ENCODE results near the gene FAM13C. TPM values are rescaled to one million over a fixed set of nuclear protein-coding genes. Genes with fewer than 3 reads are reported as not detected.

The FAM13C gene
- total RNA-seq, 2 donors from 2014 or later = 5.4 to 9.6 TPM

DNA sequence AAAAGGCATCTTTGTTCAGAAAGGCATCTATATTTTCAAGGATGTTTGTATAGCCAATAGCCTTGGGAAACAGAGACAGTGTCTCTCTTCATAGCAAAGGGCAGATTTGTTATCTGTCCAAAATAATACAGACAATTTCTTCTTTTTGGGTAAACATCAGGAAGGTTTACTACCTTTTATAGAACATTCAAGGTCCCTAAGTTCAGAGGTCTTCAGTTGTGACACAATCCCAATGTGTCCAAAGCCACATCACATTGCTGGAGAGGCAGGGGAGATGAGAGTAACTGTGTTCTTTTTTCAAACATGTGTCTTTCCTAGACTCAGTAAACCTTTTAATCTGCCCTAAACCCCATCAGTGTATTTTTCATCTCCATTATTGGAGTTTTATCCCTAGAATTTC lies 33.6 kb upstream of the FAM13C start:
- H3K9me3 ChIP-seq = no peaks in the 10 kb centered on the region
- TF ChIP-seq, protein P1, sequence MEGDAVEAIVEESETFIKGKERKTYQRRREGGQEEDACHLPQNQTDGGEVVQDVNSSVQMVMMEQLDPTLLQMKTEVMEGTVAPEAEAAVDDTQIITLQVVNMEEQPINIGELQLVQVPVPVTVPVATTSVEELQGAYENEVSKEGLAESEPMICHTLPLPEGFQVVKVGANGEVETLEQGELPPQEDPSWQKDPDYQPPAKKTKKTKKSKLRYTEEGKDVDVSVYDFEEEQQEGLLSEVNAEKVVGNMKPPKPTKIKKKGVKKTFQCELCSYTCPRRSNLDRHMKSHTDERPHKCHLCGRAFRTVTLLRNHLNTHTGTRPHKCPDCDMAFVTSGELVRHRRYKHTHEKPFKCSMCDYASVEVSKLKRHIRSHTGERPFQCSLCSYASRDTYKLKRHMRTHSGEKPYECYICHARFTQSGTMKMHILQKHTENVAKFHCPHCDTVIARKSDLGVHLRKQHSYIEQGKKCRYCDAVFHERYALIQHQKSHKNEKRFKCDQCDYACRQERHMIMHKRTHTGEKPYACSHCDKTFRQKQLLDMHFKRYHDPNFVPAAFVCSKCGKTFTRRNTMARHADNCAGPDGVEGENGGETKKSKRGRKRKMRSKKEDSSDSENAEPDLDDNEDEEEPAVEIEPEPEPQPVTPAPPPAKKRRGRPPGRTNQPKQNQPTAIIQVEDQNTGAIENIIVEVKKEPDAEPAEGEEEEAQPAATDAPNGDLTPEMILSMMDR (IDR thresholded peaks at IDR 0.05) = no peak
- TF ChIP-seq POLR2A (IDR thresholded peaks at IDR 0.05) = no peak
- H3K4me1 ChIP-seq = no peaks in the 10 kb centered on the region
- no peaks in the 10 kb centered on the region for H3K36me3 ChIP-seq (replicated peaks in 1 of 2; ENCODE audit: insufficient read depth in 1 of 2, low read depth in 2 of 2)
- no peak for DNase-seq
- H3K27me3 ChIP-seq = no peaks in the 10 kb centered on the region
- intact Hi-C loops (cut with DNase I) = no loop called here
- no peak overlapping the region for H3K4me3 ChIP-seq
- no peak overlapping the region for H3K27ac ChIP-seq
- ATAC-seq = no peak

DNA sequence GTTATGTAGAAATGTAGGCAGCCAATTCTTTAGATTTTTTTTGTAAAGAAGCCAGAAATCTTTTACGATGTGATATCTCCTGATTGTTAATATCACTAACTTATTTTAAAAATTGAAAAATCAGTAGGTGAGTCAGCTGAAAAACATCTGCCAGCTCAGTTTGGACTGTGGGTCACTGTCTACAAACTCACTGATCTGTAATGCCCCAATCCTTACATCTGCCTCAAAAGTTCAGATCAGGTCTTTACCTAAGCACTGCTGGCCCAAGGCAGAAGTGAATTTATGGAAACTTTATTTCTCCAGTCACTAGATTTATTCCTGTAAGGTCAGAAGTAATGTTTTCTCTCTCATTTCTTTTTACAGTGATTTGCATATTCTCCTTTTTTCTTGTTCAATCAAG lies 31.0 kb upstream of the FAM13C start:
- 39 to 56% methylated on average over 1 of the region's 1 CpG for WGBS, 2 donors
- H3K4me3 ChIP-seq = no peak overlapping the region
- DNase-seq (no peak), ATAC-seq (no peak)
- no peaks in the 10 kb centered on the region for H3K4me1 ChIP-seq
- no peaks in the 10 kb centered on the region for H3K36me3 ChIP-seq (replicated peaks in 1 of 2; ENCODE audit: insufficient read depth in 1 of 2, low read depth in 2 of 2)
- no peaks in the 10 kb centered on the region for H3K9me3 ChIP-seq
- intact Hi-C loops (cut with DNase I) = no loop called here
- H3K27ac ChIP-seq = no peak overlapping the region
- TF ChIP-seq, protein P1 (IDR thresholded peaks at IDR 0.05) = no peak
- no peak for TF ChIP-seq POLR2A (IDR thresholded peaks at IDR 0.05)
- H3K27me3 ChIP-seq = no peaks in the 10 kb centered on the region

DNA sequence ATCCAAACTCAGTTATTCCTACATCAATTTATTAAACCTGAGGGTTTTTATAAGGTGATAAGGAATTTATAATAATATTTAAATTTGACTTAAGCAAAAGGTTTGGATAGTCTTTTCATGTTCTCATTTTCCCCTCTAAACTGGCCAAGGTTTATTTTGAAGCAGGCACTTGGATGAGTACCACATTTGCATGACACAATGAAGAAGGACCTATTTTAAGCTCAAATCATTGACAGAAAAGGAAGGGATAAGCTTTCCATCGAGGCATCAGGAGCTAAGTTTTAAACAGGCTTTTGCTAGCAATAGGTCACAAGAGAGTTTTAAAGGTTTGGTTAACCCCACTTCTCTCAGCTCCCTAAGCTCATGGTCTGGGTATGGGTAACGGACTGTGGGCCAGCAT lies 28.7 kb upstream of the FAM13C start:
- H3K36me3 ChIP-seq (replicated peaks in 1 of 2; ENCODE audit: insufficient read depth in 1 of 2, low read depth in 2 of 2) = no peaks in the 10 kb centered on the region
- no peaks in the 10 kb centered on the region for H3K9me3 ChIP-seq
- intact Hi-C loops (cut with DNase I) = no loop called here
- no peaks in the 10 kb centered on the region for H3K27me3 ChIP-seq
- DNase-seq (no peak), ATAC-seq (no peak)
- no peaks in the 10 kb centered on the region for H3K4me1 ChIP-seq
- 58 to 62% methylated on average over 2 of the region's 2 CpGs for WGBS, 2 donors
- no peak overlapping the region for H3K27ac ChIP-seq
- TF ChIP-seq, protein P1 (IDR thresholded peaks at IDR 0.05) = no peak
- TF ChIP-seq POLR2A (IDR thresholded peaks at IDR 0.05) = no peak
- H3K4me3 ChIP-seq = no peak overlapping the region

DNA sequence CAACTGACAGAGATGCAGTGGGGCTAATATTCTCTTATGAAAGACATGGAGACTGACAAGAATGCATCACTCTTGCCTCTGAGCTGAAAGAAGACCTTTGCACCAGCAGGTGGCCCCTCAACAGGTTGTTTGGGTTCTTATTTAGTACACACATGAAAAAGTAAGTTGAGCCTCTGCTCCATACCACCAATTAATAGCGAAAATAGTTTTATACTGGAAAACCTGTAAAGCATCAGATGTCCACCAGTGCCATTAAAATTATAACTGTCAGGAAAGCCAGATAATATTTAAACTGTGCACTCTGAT lies 26.3 kb upstream of the FAM13C start:
- no peak overlapping the region for H3K4me3 ChIP-seq
- no peak overlapping the region for H3K27ac ChIP-seq
- H3K36me3 ChIP-seq (replicated peaks in 1 of 2; ENCODE audit: insufficient read depth in 1 of 2, low read depth in 2 of 2) = no peaks in the 10 kb centered on the region
- WGBS, 2 donors = 88 to 97% methylated on average over 1 of the region's 1 CpG
- intact Hi-C loops (cut with DNase I) = no loop called here
- H3K9me3 ChIP-seq = no peaks in the 10 kb centered on the region
- no peaks in the 10 kb centered on the region for H3K4me1 ChIP-seq
- TF ChIP-seq, protein P1 (IDR thresholded peaks at IDR 0.05) = no peak
- TF ChIP-seq POLR2A (IDR thresholded peaks at IDR 0.05) = no peak
- ATAC-seq (no peak), DNase-seq (no peak)
- H3K27me3 ChIP-seq = no peaks in the 10 kb centered on the region

DNA sequence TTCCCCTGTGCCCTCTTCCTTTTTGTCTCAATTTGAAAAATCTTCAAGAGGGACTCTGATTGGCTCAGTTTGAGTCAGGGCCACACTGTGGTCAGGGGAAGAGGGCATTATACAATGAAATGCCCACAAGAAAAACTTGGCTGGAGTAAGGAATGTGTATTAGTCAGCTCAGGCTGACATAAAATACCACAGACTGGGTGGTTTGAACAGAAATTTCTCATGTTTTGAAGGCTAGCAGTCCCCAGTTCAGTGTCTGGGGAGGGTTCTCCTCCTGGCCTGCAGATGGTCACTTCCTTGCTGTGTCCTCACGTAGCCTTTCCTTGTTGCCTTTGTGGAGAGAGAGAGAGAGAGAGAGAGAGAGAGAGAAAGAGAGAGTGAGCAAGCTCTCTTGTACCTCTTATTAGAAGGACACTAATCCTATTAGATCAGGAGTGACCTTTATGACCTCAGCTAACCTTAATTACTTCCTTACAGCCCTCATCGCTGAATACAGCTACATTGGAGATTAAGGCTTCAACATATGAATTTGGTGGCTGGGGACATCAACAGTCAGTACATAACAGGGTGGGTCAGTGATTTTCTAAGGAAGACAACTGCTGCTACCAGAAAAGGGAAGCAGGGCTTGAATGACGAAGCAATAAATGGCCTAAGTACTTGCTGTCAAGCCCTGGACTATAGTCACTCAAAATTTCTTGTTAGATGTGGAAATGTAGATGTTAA lies 25.8 kb upstream of the FAM13C start:
- intact Hi-C loops (cut with DNase I) = no loop called here
- WGBS, 2 donors = 60 to 75% methylated on average over 3 of the region's 3 CpGs
- Histone ChIP-seq H3K36me3 (replicated peaks in 1 of 2; ENCODE audit: insufficient read depth in 1 of 2, low read depth in 2 of 2) (no peaks in the 10 kb centered on the region), H3K9me3 (no peaks in the 10 kb centered on the region), H3K4me1 (no peaks in the 10 kb centered on the region), H3K27me3 (no peaks in the 10 kb centered on the region), H3K27ac (no peak overlapping the region), H3K4me3 (no peak overlapping the region)
- DNase-seq (no peak), ATAC-seq (no peak)
- TF ChIP-seq, protein P1 (IDR thresholded peaks at IDR 0.05) = no peak
- TF ChIP-seq POLR2A (IDR thresholded peaks at IDR 0.05) = no peak
